Tibial artery (tissue), 4 donors: ENCODE data around the gene PRSS36.
"Not testable (repeated sequence)": the region's sequence is repeated elsewhere in the genome, so short reads cannot be mapped to it uniquely, and the experiment has no call there.

Source experiments
- DNase-seq, 2 donors: peaks; one replicate each; pipeline ENCODE4 v3.0.0-alpha.2; 2019
- H3K27ac ChIP-seq, 2 donors: fragments of 200-600 bp; sonication (generic) in 1 of 2; 1 replicate in 1 of 2; 2 replicates in 1 of 2; pipeline ENCODE4 v1.5.1; 2018 to 2019; ENCODE audit warnings: mild to moderate bottlenecking in 1 of 2
- H3K27me3 ChIP-seq, 2 donors: fragments of 200-600 bp; sonication (generic) in 1 of 2; one replicate each; pipeline versions ENCODE4 v1.5.1 to v1.6.0; 2016 to 2019
- H3K36me3 ChIP-seq, 3 donors: fragments of 200-600 bp; sonication (generic) in 2 of 3; one replicate each; pipeline ENCODE4 v1.5.1; 2016 to 2019; ENCODE audit warnings: mild to moderate bottlenecking in 2 of 3
- H3K4me1 ChIP-seq, 4 donors: fragments of 200-600 bp; sonication (generic) in 2 of 4; 1 replicate in 3 of 4; 2 replicates in 1 of 4; pipeline ENCODE4 v1.5.1; 2016 to 2019
- H3K4me3 ChIP-seq, 2 donors: fragments of 200-600 bp; sonication (generic) in 1 of 2; 1 replicate in 1 of 2; 2 replicates in 1 of 2; pipeline ENCODE4 v1.5.1; 2018 to 2019; ENCODE audit warnings: mild to moderate bottlenecking in 2 of 2
- H3K9me3 ChIP-seq, 3 donors: fragments of 200-600 bp; sonication (generic) in 1 of 3; one replicate each; pipeline ENCODE4 v1.5.1; 2016 to 2019
- intact Hi-C: fragments of 100-400 bp; cut with DNase I; formaldehyde crosslinking; loops from one replicate; pipeline ENCODE4 v1.15.0; 2023; ENCODE audit warnings: low total_unique reads
- TF ChIP-seq, protein P1 (sequence below), 2 experiments: fragments of 200-600 bp in 1 of 2; fragments of 450-650 bp in 1 of 2; IDR thresholded peaks; one replicate each; pipeline ENCODE4 v1.5.1; 2017 to 2019; ENCODE audit warnings: antibody characterized with exemption in 2 of 2, mild to moderate bottlenecking in 1 of 2, moderate library complexity in 1 of 2

PRSS36 gene

DNA sequence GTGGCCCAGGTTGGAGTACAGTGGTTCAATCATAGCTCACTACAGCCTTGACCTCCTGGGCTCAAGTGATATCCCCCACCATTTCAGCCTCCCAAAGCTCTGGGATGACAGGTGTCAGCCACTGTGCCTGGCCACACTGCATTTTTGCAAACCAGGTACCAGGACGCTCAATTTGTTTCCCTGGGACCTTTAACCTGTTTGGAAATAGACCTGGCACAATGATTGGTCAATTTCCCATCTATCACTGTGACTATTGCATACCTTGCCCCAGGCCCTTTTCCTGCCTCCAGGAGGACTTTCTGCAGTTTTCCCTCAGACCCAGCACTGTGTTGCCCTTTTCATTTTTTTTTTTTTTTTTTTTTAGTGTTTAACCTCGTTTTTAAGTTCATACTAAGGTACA, 19.0 kb upstream of the PRSS36 start:
- DNase-seq = no peak
- intact Hi-C loops = no loop called here
- H3K4me1 ChIP-seq = no peaks in the 10 kb centered on the region
- H3K36me3 ChIP-seq = no peaks in the 10 kb centered on the region
- no peaks in the 10 kb centered on the region for H3K27me3 ChIP-seq
- no peaks in the 10 kb centered on the region for H3K9me3 ChIP-seq
- no peak overlapping the region for H3K27ac ChIP-seq
- no peak overlapping the region for H3K4me3 ChIP-seq
- TF ChIP-seq, protein P1, sequence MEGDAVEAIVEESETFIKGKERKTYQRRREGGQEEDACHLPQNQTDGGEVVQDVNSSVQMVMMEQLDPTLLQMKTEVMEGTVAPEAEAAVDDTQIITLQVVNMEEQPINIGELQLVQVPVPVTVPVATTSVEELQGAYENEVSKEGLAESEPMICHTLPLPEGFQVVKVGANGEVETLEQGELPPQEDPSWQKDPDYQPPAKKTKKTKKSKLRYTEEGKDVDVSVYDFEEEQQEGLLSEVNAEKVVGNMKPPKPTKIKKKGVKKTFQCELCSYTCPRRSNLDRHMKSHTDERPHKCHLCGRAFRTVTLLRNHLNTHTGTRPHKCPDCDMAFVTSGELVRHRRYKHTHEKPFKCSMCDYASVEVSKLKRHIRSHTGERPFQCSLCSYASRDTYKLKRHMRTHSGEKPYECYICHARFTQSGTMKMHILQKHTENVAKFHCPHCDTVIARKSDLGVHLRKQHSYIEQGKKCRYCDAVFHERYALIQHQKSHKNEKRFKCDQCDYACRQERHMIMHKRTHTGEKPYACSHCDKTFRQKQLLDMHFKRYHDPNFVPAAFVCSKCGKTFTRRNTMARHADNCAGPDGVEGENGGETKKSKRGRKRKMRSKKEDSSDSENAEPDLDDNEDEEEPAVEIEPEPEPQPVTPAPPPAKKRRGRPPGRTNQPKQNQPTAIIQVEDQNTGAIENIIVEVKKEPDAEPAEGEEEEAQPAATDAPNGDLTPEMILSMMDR (IDR thresholded peaks at IDR 0.05) = no peak

DNA sequence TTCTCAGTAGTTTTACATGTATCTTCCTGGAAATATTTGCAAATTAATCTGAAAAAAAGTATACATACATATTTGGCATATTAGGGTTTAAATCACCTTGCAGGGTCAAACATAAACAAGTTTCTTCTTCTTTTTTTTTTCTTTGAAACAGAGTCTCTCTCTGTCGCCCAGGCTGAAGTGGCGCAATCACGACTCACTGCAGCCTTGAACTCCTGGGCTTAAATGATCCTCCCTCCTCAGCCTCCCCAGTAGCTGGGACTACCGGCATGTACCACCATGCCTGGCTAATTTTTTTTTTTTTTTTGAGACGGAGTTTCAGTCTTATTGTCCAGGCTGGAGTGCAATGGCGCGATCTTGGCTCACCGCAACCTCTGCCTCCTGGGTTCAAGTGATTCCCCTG, 17.4 kb upstream of the PRSS36 start:
- DNase-seq = no peak
- no peaks in the 10 kb centered on the region for H3K27me3 ChIP-seq
- TF ChIP-seq, protein P1 (IDR thresholded peaks at IDR 0.05) = no peak

DNA sequence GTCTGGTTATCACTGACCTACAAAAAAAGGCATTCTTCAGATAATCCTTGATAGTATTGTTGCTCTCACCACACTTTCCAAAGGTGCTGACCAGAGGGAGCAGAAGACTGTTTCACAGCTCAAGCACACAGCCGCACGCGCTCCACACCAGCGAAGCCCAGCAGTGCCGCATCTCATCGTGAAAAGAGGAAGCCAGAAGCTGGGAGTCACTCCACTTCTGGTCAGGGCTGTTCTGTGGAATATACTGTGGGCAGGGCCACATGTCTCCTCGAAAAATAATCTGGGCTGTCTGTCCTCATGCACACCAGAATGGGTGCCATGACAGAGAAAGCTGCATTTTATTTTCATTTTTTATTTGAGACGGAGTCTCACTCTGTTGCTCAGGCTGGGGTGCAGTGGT, 7.3 kb upstream of the PRSS36 start:
- H3K4me1 ChIP-seq = no peaks in the 10 kb centered on the region
- H3K9me3 ChIP-seq = no peaks in the 10 kb centered on the region
- TF ChIP-seq, protein P1 (IDR thresholded peaks at IDR 0.05) = no peak
- intact Hi-C loops = no loop called here
- peaks cover 0 to 26% of the 10 kb centered on the region in 2 donors for H3K27me3 ChIP-seq
- DNase-seq = peak in 1 of 2 donors; percentile 60
- no peak overlapping the region for H3K4me3 ChIP-seq
- no peaks in the 10 kb centered on the region for H3K36me3 ChIP-seq
- H3K27ac ChIP-seq = no peak overlapping the region

More for the DNA sequence above, 17.4 kb upstream of the PRSS36 start:
- Histone ChIP-seq H3K27ac (no peak overlapping the region), H3K4me1 (no peaks in the 10 kb centered on the region), H3K36me3 (no peaks in the 10 kb centered on the region), H3K4me3 (no peak overlapping the region), H3K9me3 (no peaks in the 10 kb centered on the region)
- intact Hi-C loops = no loop called here

DNA sequence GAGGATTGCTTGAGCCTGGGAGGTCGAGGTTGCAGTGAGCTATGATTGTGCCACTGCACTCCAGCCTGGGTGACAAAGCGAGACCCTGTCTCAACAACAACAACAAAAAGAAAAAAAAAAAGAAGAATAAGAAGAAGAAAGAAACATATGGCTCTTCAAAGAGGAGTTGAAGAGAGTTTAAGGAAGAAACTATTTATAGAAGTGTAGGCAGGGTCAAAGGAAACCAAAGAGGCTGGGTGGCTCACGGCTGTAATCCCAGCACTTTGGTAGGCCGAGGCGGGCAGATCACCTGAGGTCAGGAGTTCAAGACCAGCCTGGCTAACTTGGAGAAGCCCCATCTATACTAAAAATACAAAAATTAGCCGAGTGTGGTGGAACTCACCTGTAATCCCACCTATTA, 1.1 kb upstream of the PRSS36 start:
- H3K27ac ChIP-seq, intact Hi-C loops, H3K36me3 ChIP-seq, H3K9me3 ChIP-seq, DNase-seq, H3K4me3 ChIP-seq, H3K4me1 ChIP-seq: not testable (repeated sequence)
- peaks cover 0 to 43% of the 10 kb centered on the region in 2 donors for H3K27me3 ChIP-seq

DNA sequence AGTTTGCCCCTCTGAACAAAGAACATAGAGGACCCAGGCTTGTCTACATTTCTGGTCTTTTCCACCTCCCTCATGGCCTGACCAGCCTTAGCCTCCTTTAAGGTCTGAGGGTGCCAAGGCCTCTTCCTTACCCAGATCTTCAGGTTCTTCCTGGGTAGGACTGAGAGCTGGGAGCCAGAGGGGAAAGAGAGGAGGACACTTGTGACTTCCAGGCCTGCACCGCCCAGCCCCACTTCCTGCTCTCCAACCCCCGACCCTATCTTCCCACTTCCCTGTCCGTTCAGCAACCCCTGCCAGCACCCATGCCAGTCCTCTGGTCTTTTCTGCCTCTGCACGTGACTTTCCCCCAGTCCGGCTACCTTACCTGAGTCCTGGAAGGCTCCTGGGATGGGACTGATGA, 534 bp downstream of the PRSS36 start:
- Histone ChIP-seq H3K27me3 (peaks cover 0 to 48% of the 10 kb centered on the region in 2 donors), H3K4me1 (peaks cover 0 to 7% (median 0%) of the 10 kb centered on the region in 4 donors), H3K36me3 (no peaks in the 10 kb centered on the region), H3K4me3 (no peak overlapping the region), H3K9me3 (no peaks in the 10 kb centered on the region), H3K27ac (no peak overlapping the region)
- DNase-seq = no peak
- TF ChIP-seq, protein P1 (IDR thresholded peaks at IDR 0.05) = no peak
- intact Hi-C loops = loop anchor here (10.0 kb wide), 1 partner anchor 165 kb away; the partner anchor contains the start of gene HSD3B7

DNA sequence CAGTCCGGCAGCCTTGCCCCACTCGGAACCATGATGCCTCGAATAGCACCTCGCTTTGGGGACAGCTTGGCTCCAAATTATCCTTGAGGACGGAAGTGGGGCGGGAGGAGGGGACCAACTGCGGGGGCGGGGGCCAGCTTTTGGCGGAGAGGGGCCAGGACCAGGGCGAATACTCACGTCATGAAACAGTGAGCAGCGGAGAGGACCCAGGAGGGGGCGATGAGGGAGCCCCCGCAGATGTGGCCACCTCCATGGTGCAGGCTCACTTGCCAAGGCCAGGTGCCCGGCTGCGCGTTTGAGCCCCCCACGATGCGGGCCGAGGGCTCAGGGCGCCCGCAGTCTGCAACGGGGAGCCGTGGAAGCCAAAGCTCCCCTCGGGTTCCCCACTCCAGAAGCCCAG, 970 bp downstream of the PRSS36 start:
- DNase-seq = no peak
- no peaks in the 10 kb centered on the region for H3K36me3 ChIP-seq
- H3K27me3 ChIP-seq = peaks cover 0 to 46% of the 10 kb centered on the region in 2 donors
- H3K4me1 ChIP-seq = peaks cover 0 to 7% (median 0%) of the 10 kb centered on the region in 4 donors
- intact Hi-C loops = loop anchor here (10.0 kb wide), 1 partner anchor 164 kb away; the partner anchor contains the start of gene HSD3B7
- H3K27ac ChIP-seq = no peak overlapping the region
- TF ChIP-seq, protein P1 (IDR thresholded peaks at IDR 0.05) = no peak
- H3K4me3 ChIP-seq = no peak overlapping the region
- no peaks in the 10 kb centered on the region for H3K9me3 ChIP-seq
